ENCODE measurements around the gene ZNF770. TPM values are rescaled to one million over a fixed set of nuclear protein-coding genes. Genes with fewer than 3 reads are reported as not detected.

The ZNF770 gene, protein sequence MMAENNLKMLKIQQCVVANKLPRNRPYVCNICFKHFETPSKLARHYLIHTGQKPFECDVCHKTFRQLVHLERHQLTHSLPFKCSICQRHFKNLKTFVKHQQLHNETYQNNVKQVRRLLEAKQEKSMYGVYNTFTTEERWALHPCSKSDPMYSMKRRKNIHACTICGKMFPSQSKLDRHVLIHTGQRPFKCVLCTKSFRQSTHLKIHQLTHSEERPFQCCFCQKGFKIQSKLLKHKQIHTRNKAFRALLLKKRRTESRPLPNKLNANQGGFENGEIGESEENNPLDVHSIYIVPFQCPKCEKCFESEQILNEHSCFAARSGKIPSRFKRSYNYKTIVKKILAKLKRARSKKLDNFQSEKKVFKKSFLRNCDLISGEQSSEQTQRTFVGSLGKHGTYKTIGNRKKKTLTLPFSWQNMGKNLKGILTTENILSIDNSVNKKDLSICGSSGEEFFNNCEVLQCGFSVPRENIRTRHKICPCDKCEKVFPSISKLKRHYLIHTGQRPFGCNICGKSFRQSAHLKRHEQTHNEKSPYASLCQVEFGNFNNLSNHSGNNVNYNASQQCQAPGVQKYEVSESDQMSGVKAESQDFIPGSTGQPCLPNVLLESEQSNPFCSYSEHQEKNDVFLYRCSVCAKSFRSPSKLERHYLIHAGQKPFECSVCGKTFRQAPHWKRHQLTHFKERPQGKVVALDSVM
- total RNA-seq (2021; ENCODE audit: unreplicated experiment) = 43.0 TPM
- 7.6 TPM for polyA plus RNA-seq (2012; ENCODE audit: insufficient read length)
- Bru-seq, nascent RNA = percentile 94 among the genes with signal in this experiment
- BruChase-seq, experiment 1, labeled RNA remaining after a 2-hour chase = percentile 99 among the genes with signal in this experiment
- BruChase-seq, experiment 2, labeled RNA remaining after a 6-hour chase = percentile 99 among the genes with signal in this experiment
- long read RNA-seq, full-length matches to known transcripts = 10 of 18 reads
- long read RNA-seq, partial matches to known transcripts = 0 of 18 reads
- long read RNA-seq, other reads (novel, unspliced or antisense) = 8 of 18 reads

DNA sequence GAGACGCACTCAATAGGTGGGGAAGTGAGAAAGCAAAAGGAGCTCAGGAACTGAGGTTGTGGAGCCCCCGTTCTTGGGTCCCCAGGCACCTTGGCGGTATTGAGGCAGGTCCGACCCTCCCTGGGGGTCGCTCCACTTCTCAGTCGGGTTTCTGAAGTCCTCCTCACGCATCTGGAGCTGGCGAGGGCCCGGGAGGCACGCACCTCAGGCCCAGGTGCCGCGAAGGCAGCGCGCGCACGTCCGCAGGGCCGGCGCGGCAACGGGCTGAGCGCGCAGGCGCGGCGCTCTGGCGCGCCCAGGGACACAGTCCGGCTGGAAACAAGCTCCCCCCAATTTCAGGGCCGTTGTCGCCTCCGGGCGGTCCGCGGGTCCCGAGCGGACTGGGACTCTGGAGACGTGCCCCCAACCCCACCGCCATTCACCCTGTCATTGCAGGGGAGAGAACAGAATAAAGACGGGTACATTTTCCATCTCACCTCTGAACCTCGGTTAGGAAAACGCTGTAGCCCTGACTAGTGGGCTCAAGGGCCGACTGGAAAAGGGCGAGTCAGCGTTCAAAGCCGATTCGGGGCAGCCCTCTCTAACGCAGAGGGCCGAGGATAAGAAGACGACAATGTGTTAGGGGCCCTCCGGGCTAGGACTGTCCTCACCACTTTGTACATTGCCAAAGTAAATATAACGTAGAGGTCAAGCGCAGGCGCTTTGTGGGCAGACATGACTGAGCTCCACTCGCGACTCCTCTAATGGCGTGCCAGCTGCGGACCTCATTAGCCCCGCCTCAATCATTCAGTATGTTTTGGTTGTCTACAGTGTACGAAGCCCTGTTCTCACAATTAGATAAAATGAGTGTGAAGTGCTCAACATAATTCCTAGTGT lies at the start of gene ZNF770:
TSS of gene ZNF770 (minus strand) at position 261 of the 876 bp plus-strand sequence. CDS start 4,853 bp downstream, outside the sequence.
- no TSS peak for BruUV-seq (replicated peaks)
- CTCF ChIA-PET = interaction anchor here (0.7 kb wide), 1 partner anchor 14 kb away, joined by 3 read pairs; no protein-coding TSS in a partner anchor
- TF ChIP-seq TCF7L2 (IDR thresholded peaks at IDR 0.05; ENCODE audit: low read depth, low read length) (peak; percentile 71), POLR2AphosphoS5 (IDR thresholded peaks at IDR 0.05; ENCODE audit: low read depth, low read length) (peak; percentile 85), SIN3A (IDR thresholded peaks at IDR 0.05; ENCODE audit: borderline replicate concordance, insufficient read depth, low read depth, low read length) (no peak; the same call in none of the 2 replicates), REST (IDR thresholded peaks at IDR 0.05; ENCODE audit: insufficient read depth in 1 of 2, low read depth in 2 of 2, low read length in 1 of 2) (no peak)
- TF ChIP-seq, protein P1, sequence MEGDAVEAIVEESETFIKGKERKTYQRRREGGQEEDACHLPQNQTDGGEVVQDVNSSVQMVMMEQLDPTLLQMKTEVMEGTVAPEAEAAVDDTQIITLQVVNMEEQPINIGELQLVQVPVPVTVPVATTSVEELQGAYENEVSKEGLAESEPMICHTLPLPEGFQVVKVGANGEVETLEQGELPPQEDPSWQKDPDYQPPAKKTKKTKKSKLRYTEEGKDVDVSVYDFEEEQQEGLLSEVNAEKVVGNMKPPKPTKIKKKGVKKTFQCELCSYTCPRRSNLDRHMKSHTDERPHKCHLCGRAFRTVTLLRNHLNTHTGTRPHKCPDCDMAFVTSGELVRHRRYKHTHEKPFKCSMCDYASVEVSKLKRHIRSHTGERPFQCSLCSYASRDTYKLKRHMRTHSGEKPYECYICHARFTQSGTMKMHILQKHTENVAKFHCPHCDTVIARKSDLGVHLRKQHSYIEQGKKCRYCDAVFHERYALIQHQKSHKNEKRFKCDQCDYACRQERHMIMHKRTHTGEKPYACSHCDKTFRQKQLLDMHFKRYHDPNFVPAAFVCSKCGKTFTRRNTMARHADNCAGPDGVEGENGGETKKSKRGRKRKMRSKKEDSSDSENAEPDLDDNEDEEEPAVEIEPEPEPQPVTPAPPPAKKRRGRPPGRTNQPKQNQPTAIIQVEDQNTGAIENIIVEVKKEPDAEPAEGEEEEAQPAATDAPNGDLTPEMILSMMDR (IDR thresholded peaks at IDR 0.05) = no peak

More for the DNA sequence above, at the start of gene ZNF770:
- in situ Hi-C loops (cut with HindIII; ENCODE audit: low pct_unique_long_range_greater_than_20kb, low sequenced_read_pairs) = no loop called here
- no peak for DNase-seq (ENCODE audit: low read depth, low spot score)
- H3K4me1 ChIP-seq (ENCODE audit: control insufficient read depth, insufficient read depth, low read length) = peaks cover 22% of the 10 kb centered on the region
- intact Hi-C loops (cut with micrococcal nuclease; ENCODE audit: unreplicated experiment) = no loop called here
- no peaks in the 10 kb centered on the region for H3K27me3 ChIP-seq (ENCODE audit: control insufficient read depth, insufficient read depth, low read length)
- peak within 1 kb of the TSS; percentile 89 to 99 for H3K4me3 ChIP-seq (ENCODE audit: low read depth in 2 of 2, low read length in 2 of 2)
- H3K27ac ChIP-seq (ENCODE audit: low read length) = peak within 1 kb of the TSS; percentile 96
- H3K36me3 ChIP-seq (ENCODE audit: control insufficient read depth, insufficient read depth, low read length) = peaks cover 7% of the 10 kb centered on the region
- ATAC-seq = peak; percentile 96
- H3K9me3 ChIP-seq (ENCODE audit: control insufficient read depth, insufficient read depth, low read depth, low read length) = no peaks in the 10 kb centered on the region
- POLR2A ChIA-PET = interaction anchor here (1.5 kb wide), 1 partner anchor 18 kb away, joined by 6 read pairs; the partner anchor contains the start of gene AQR
